HepG2 (cell line): ENCODE measurements around the gene SLC5A12. TPM values are rescaled to one million over a fixed set of nuclear protein-coding genes. Genes with fewer than 3 reads are reported as not detected.

ENCODE experiments used
- ATAC-seq: fragments of 200-7000 bp; cut with Tn5 transposase; 3 replicates; pipeline ENCODE4 v1.9.1; 2020; ENCODE audit warnings: mild to moderate bottlenecking, moderate library complexity
- BruUV-seq: library from RNA; stranded (reverse); fragments of 400-500 nt; replicated peaks from 2 replicates; lab custom pipeline; 2021; lab: Mats Ljungman, UMichigan
- CTCF ChIA-PET: fragments of 300-600 bp; formaldehyde crosslinking; extraction: SDS; loops from one replicate; lab custom pipeline; 2021; ENCODE audit warnings: low total read pairs, inconsistent platforms, low intra/inter-chr PET ratio; lab: Yijun Ruan, JAX
- POLR2A ChIA-PET: fragments of 350-600 bp; sonication (Branson Sonifier 250); formaldehyde crosslinking; loops from one replicate; lab custom pipeline; 2020; ENCODE audit warnings: antibody characterized with exemption, inconsistent platforms; lab: Yijun Ruan, JAX
- DNase-seq: peaks from one replicate; pipeline ENCODE4 v3.0.0-alpha.2; 2015; ENCODE audit warnings: low spot score
- FAIRE-seq: peaks from 3 replicates; lab custom pipeline; 2011; peaks lifted over from hg19 to GRCh38; lab: Jason Lieb, UNC
- H2AFZ ChIP-seq: one replicate; pipeline ENCODE4 v1.6.1; 2011; ENCODE audit warnings: low read length, inconsistent platforms
- H3K27ac ChIP-seq: fragments of 300-600 bp; 3 replicates; pipeline ENCODE4 v1.8.0; 2011; ENCODE audit warnings: mixed run types, mild to moderate bottlenecking, mixed read lengths, low read length, inconsistent platforms; ENCODE audit not compliant: insufficient read depth; ENCODE audit errors: extremely low read length
- H3K27me3 ChIP-seq, 2 experiments: fragments of 200-600 bp in 1 of 2; 2 replicates in 1 of 2; 3 replicates in 1 of 2; pipeline versions ENCODE4 v1.6.0 to v1.8.0; 2011; ENCODE audit warnings: low read length in 2 of 2, mild to moderate bottlenecking in 2 of 2, moderate library complexity in 2 of 2, inconsistent platforms in 1 of 2; ENCODE audit not compliant: insufficient read depth in 2 of 2, control insufficient read depth in 1 of 2
- H3K36me3 ChIP-seq, 2 experiments: fragments of 200-600 bp in 1 of 2; replicated peaks in 1 of 2; 2 replicates in 1 of 2; 3 replicates in 1 of 2; pipeline versions ENCODE4 v1.5.1 to v1.8.0; 2011; ENCODE audit warnings: low read length in 2 of 2, inconsistent platforms in 1 of 2; ENCODE audit not compliant: insufficient read depth in 2 of 2, control insufficient read depth in 1 of 2
- H3K4me1 ChIP-seq: 2 replicates; pipeline ENCODE4 v1.5.1; 2012; ENCODE audit warnings: low read length, inconsistent platforms; ENCODE audit not compliant: insufficient read depth
- H3K4me2 ChIP-seq: 2 replicates; pipeline ENCODE4 v1.6.0; 2011; ENCODE audit warnings: low read depth, low read length, inconsistent platforms
- H3K4me3 ChIP-seq, 3 experiments: fragments of 200-600 bp in 1 of 3; sonication (generic), shearing (Covaris generic) in 1 of 3; replicated peaks in 1 of 3; 2 replicates each; pipeline ENCODE4 v1.5.1; 2011 to 2016; ENCODE audit warnings: low read length in 3 of 3, inconsistent platforms in 2 of 3, low read depth in 2 of 3, mild to moderate bottlenecking in 2 of 3, control low read depth in 1 of 3, mixed read lengths in 1 of 3; ENCODE audit not compliant: insufficient read depth in 1 of 3
- H3K79me2 ChIP-seq: one replicate; pipeline ENCODE4 v1.6.1; 2011; ENCODE audit warnings: low read length, inconsistent platforms; ENCODE audit not compliant: insufficient read depth
- H3K9ac ChIP-seq: 2 replicates; pipeline ENCODE4 v1.6.0; 2011; ENCODE audit warnings: mild to moderate bottlenecking, low read depth, low read length, inconsistent platforms; ENCODE audit not compliant: insufficient read depth
- H3K9me3 ChIP-seq: 2 replicates; pipeline ENCODE4 v1.5.1; 2012; ENCODE audit warnings: mild to moderate bottlenecking, low read length
- H4K20me1 ChIP-seq: 2 replicates; pipeline ENCODE4 v1.6.0; 2011; ENCODE audit warnings: inconsistent platforms, mild to moderate bottlenecking, low read length, moderate library complexity; ENCODE audit not compliant: insufficient read depth
- HDAC6 ChIP-seq: fragments of 200-600 bp; sonication (generic); IDR thresholded peaks from 2 replicates; pipeline ENCODE4 v1.7.0; 2017; ENCODE audit warnings: mild to moderate bottlenecking, antibody characterized with exemption, low read length, low read depth
- HNRNPK ChIP-seq: fragments of 200-400 bp; formaldehyde crosslinking; IDR thresholded peaks from 2 replicates; pipeline ENCODE4 v1.6.1; 2018; ENCODE audit warnings: low read length, low read depth, moderate library complexity, mild to moderate bottlenecking; ENCODE audit not compliant: poor library complexity, severe bottlenecking
- LCORL ChIP-seq, 2 experiments: fragments of 450-650 bp in 1 of 2; sonication (generic) in 1 of 2; formaldehyde crosslinking in 1 of 2; IDR thresholded peaks; 2 replicates each; pipeline versions ENCODE4 v1.5.0 to v1.6.1; 2017 to 2020; ENCODE audit warnings: antibody characterized with exemption in 1 of 2, missing genetic modification reagents in 1 of 2
- ZIK1 ChIP-seq: sonication (generic); formaldehyde crosslinking; IDR thresholded peaks from 2 replicates; pipeline ENCODE4 v1.5.0; 2020; ENCODE audit warnings: mild to moderate bottlenecking, low read depth, missing genetic modification reagents, borderline replicate concordance
- ZNF577 ChIP-seq: sonication (generic); formaldehyde crosslinking; IDR thresholded peaks from 2 replicates; pipeline ENCODE4 v1.4.0; 2020; ENCODE audit warnings: mild to moderate bottlenecking, low read depth, missing genetic modification reagents, borderline replicate concordance
- WGBS: methylation state at CpG from one replicate; pipeline ENCODE4 v1.1.6; 2017; ENCODE audit warnings: low lambda C conversion rate; 5-methylcytosine and 5-hydroxymethylcytosine counted together
- in situ Hi-C: cut with HindIII; loops from 2 replicates; pipeline ENCODE4 v1.10.0; 2017; ENCODE audit warnings: low pct_unique_long_range_greater_than_20kb; ENCODE audit not compliant: extremely low pct_ligation_motif_present
- intact Hi-C: fragments of 100-400 bp; cut with micrococcal nuclease; formaldehyde crosslinking; loops from one replicate; pipeline ENCODE4 v1.10.0; 2022; ENCODE audit not compliant: unreplicated experiment
- polyA plus RNA-seq, 8 experiments: library from polyadenylated mRNA; depleted of rRNA in 3 of 8; stranded (reverse) in 7 of 8; unstranded in 1 of 8; fragments of >200 nt; fragmentation: Illumina TruSeq in 4 of 8; extraction: Trizol in 4 of 8; gene quantifications; 2 replicates each; pipeline versions ENCODE4 v1.2.1 to v1.2.3, GENCODE V29; 2011 to 2016; ENCODE audit warnings: low read depth in 4 of 8, missing spikeins in 1 of 8, mixed read lengths in 1 of 8; ENCODE audit not compliant: insufficient read depth in 1 of 8
- total RNA-seq, 5 experiments: library from RNA; depleted of rRNA; stranded (reverse); fragments of >200 nt; fragmentation: Illumina TruSeq; extraction: Trizol; gene quantifications; 2 replicates each; pipeline ENCODE4 v1.2.3, GENCODE V29; 2016; ENCODE audit warnings: low read depth in 1 of 5
- TF ChIP-seq, protein P1 (sequence below): sonication (generic); formaldehyde crosslinking; IDR thresholded peaks from 2 replicates; pipeline ENCODE4 v1.4.0; 2020; ENCODE audit warnings: missing genetic modification reagents
- TF ChIP-seq, protein P2 (sequence below): sonication (generic); formaldehyde crosslinking; IDR thresholded peaks from 2 replicates; pipeline ENCODE4 v1.5.0; 2020; ENCODE audit warnings: missing genetic modification reagents
- TF ChIP-seq, protein P3 (sequence below): sonication (generic); formaldehyde crosslinking; IDR thresholded peaks from 2 replicates; pipeline ENCODE4 v1.4.0; 2020; ENCODE audit warnings: missing genetic modification reagents, mild to moderate bottlenecking, borderline replicate concordance

SLC5A12 gene
- total and polyA plus RNA-seq, 2 of the 13 experiments (the other 11 are each of a cell fraction or from before 2014, with no cell fraction given) = not detected

DNA sequence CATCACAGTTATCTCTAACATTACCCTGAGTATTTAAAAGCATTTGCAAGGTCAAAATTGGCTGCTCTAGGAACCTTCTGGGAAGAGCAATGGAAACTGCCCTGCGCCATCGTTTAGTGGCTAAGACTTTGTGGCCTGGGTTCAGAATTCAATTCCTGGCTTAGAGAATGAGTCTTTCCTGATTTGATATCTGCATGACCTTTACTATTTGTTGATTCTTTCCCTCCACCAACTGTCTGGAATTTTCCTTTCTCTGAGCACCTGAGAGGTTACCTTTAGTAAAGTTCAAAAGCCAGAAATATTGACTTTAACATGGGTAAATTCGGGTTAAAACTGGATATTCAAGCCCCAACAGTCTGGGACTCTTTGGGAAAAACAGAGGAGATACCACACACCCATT is 43.0 kb upstream of the SLC5A12 start:
- ChIA-PET POLR2A (no interaction called here), CTCF (no interaction called here)
- Histone ChIP-seq H3K27me3 (no peaks in the 10 kb centered on the region), H2AFZ (no peak overlapping the region), H3K4me2 (no peak overlapping the region), H4K20me1 (no peaks in the 10 kb centered on the region), H3K27ac (no peak overlapping the region), H3K36me3 (no peaks in the 10 kb centered on the region), H3K4me1 (no peaks in the 10 kb centered on the region), H3K9ac (no peak overlapping the region), H3K9me3 (no peaks in the 10 kb centered on the region), H3K4me3 (no peak overlapping the region), H3K79me2 (no peaks in the 10 kb centered on the region)
- in situ Hi-C loops = loop anchor here (25.0 kb wide), 1 partner anchor 722 kb away; no protein-coding TSS in a partner anchor
- TF ChIP-seq, protein P1, sequence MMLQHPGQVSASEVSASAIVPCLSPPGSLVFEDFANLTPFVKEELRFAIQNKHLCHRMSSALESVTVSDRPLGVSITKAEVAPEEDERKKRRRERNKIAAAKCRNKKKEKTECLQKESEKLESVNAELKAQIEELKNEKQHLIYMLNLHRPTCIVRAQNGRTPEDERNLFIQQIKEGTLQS (CRISPR knock-in tag) = no peak
- TF ChIP-seq HNRNPK (no peak), HDAC6 (no peak), ZIK1 (CRISPR knock-in tag) (no peak), ZNF577 (CRISPR knock-in tag) (no peak), LCORL (IDR thresholded peaks at IDR 0.05) (no peak), LCORL (CRISPR knock-in tag; IDR thresholded peaks at IDR 0.05) (no peak)
- TF ChIP-seq, protein P2, sequence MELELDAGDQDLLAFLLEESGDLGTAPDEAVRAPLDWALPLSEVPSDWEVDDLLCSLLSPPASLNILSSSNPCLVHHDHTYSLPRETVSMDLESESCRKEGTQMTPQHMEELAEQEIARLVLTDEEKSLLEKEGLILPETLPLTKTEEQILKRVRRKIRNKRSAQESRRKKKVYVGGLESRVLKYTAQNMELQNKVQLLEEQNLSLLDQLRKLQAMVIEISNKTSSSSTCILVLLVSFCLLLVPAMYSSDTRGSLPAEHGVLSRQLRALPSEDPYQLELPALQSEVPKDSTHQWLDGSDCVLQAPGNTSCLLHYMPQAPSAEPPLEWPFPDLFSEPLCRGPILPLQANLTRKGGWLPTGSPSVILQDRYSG (CRISPR knock-in tag) = no peak
- TF ChIP-seq, protein P3, sequence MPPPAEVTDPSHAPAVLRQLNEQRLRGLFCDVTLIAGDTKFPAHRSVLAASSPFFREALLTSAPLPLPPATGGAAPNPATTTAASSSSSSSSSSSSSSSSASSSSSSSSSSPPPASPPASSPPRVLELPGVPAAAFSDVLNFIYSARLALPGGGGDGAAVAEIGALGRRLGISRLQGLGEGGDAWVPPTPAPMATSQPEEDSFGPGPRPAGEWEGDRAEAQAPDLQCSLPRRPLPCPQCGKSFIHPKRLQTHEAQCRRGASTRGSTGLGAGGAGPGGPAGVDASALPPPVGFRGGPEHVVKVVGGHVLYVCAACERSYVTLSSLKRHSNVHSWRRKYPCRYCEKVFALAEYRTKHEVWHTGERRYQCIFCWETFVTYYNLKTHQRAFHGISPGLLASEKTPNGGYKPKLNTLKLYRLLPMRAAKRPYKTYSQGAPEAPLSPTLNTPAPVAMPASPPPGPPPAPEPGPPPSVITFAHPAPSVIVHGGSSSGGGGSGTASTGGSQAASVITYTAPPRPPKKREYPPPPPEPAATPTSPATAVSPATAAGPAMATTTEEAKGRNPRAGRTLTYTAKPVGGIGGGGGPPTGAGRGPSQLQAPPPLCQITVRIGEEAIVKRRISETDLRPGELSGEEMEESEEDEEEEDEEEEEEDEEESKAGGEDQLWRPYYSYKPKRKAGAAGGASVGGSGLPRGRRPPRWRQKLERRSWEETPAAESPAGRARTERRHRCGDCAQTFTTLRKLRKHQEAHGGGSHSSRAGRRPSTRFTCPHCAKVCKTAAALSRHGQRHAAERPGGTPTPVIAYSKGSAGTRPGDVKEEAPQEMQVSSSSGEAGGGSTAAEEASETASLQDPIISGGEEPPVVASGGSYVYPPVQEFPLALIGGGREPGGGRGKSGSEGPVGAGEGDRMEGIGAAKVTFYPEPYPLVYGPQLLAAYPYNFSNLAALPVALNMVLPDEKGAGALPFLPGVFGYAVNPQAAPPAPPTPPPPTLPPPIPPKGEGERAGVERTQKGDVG (CRISPR knock-in tag) = no peak
- no peak for DNase-seq
- BruUV-seq = no TSS peak
- ATAC-seq = no peak
- FAIRE-seq = no peak
- WGBS = 3% methylated on average over 3 of the region's 3 CpGs
- intact Hi-C loops = no loop called here
